Colonic mucosa (tissue), 4 donors: Measurements from ENCODE around the gene DPYSL3. TPM values are rescaled to one million over a fixed set of nuclear protein-coding genes. Genes with fewer than 3 reads are reported as not detected.

ENCODE experiments used
- DNase-seq: peaks from one replicate; pipeline ENCODE4 v3.0.0-alpha.2; 2020
- H3K27ac ChIP-seq: fragments of 200-600 bp; one replicate; pipeline ENCODE4 v1.8.0; 2021
- H3K27me3 ChIP-seq: fragments of 200-600 bp; one replicate; pipeline ENCODE4 v1.8.0; 2021
- H3K36me3 ChIP-seq: fragments of 200-600 bp; one replicate; pipeline ENCODE4 v1.8.0; 2021
- H3K4me1 ChIP-seq: fragments of 200-600 bp; one replicate; pipeline ENCODE4 v1.8.0; 2021; ENCODE audit warnings: mild to moderate bottlenecking
- H3K4me3 ChIP-seq: fragments of 200-600 bp; one replicate; pipeline ENCODE4 v1.8.0; 2021
- H3K9ac ChIP-seq, 2 donors: one replicate each; pipeline ENCODE4 v1.7.0; 2013; ENCODE audit warnings: control low read depth in 2 of 2, low read depth in 2 of 2, low read length in 2 of 2
- H3K9me3 ChIP-seq: fragments of 200-600 bp; one replicate; pipeline ENCODE4 v1.8.0; 2021
- CTCF ChIP-seq: fragments of 200-600 bp; IDR thresholded peaks from one replicate; pipeline ENCODE4 v1.8.0; 2022; ENCODE audit warnings: antibody characterized with exemption, mild to moderate bottlenecking
- intact Hi-C: fragments of 100-400 bp; cut with DNase I; formaldehyde crosslinking; loops from one replicate; pipeline ENCODE4 v1.14.1; 2022
- total RNA-seq, 2 donors: library from RNA; stranded (reverse); fragmentation: NEBNext Ultra II Directional in 1 of 2; extraction: Animal tissue kit (Norgen Biotek cat#: 25700) in 1 of 2; gene quantifications; one replicate each; pipeline ENCODE4 v1.2.1, GENCODE V29; 2021
- donor health status: healthy.
- donor health status: DM: no; HTN: no; CAD: no.
- donor health status: DM: no; HTN: no; CAD: no.

DPYSL3 gene
- total RNA-seq, 2 donors from 2014 or later: 8.8 to 32.2 TPM

DNA sequence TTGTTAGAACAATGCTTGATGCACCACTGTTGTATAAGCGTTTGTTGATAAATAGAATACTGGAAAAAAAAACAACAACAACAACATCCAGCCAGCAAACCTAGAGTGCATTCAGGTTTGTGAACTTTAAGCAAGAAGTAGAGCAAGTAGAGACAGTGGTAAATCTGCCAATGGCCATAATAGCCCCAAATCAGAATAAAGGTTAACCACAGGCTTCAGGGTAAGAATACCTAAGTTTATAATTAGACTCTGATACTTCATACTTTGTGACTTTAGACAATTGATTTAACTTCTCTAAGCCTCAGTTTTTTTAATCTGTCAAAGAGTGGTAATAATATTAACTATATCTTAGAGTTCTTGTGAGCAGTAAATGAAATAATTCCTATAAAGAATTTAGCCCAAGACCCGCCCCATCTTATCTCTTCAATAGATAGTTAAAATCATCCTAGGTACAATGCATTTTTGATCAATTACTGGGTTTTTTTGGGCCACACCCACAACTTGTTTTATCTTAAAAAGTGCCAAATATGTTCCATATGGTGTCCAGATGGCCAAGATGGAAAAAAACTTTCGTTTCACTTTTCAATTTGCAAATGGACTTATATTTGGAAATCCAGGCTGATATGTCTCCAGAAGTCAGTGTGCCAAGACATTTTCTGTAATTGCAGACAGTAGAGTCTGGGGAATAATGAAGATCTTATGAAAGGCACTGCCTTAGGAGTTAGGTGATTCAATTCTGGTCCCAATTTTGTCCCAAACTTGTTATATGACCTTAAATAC lies 24.5 kb upstream of the DPYSL3 start:
- TF ChIP-seq CTCF: no peak
- DNase-seq: no peak
- Histone ChIP-seq H3K9ac (no peak overlapping the region), H3K9me3 (no peaks in the 10 kb centered on the region), H3K36me3 (no peaks in the 10 kb centered on the region), H3K27me3 (no peaks in the 10 kb centered on the region), H3K4me3 (no peak overlapping the region), H3K4me1 (no peaks in the 10 kb centered on the region), H3K27ac (no peak overlapping the region)
- intact Hi-C loops: no loop called here

- Histone ChIP-seq H3K27ac (no peak overlapping the region), H3K9ac (no peak overlapping the region), H3K36me3 (no peaks in the 10 kb centered on the region), H3K4me1 (no peaks in the 10 kb centered on the region), H3K27me3 (no peaks in the 10 kb centered on the region), H3K4me3 (no peak overlapping the region), H3K9me3 (no peaks in the 10 kb centered on the region)
- intact Hi-C loops: no loop called here
- no peak for TF ChIP-seq CTCF
- no peak for DNase-seq
These were observed 22.3 kb upstream of the DPYSL3 start for GRCh38 chr5:147532156-147532555.

GRCh38 chr5:147530530-147531389 lies 20.9 kb upstream of the DPYSL3 start:
- Histone ChIP-seq H3K4me3 (no peak overlapping the region), H3K9ac (no peak overlapping the region), H3K27ac (no peak overlapping the region), H3K9me3 (no peaks in the 10 kb centered on the region), H3K36me3 (no peaks in the 10 kb centered on the region), H3K27me3 (no peaks in the 10 kb centered on the region), H3K4me1 (no peaks in the 10 kb centered on the region)
- intact Hi-C loops: no loop called here
- DNase-seq: no peak
- no peak for TF ChIP-seq CTCF

GRCh38 chr5:147523069-147523468 lies 13.2 kb upstream of the DPYSL3 start:
- no peaks in the 10 kb centered on the region for H3K9me3 ChIP-seq
- H3K27ac ChIP-seq: no peak overlapping the region
- H3K4me1 ChIP-seq: no peaks in the 10 kb centered on the region
- intact Hi-C loops: no loop called here
- no peak overlapping the region for H3K9ac ChIP-seq
- H3K27me3 ChIP-seq: no peaks in the 10 kb centered on the region
- no peak for DNase-seq
- H3K4me3 ChIP-seq: no peak overlapping the region
- TF ChIP-seq CTCF: no peak
- H3K36me3 ChIP-seq: no peaks in the 10 kb centered on the region

- no peak for DNase-seq
- intact Hi-C loops: no loop called here
These were observed 12.6 kb upstream of the DPYSL3 start for GRCh38 chr5:147522435-147522834.

More at GRCh38 chr5:147522435-147522834, 12.6 kb upstream of the DPYSL3 start:
- Histone ChIP-seq H3K36me3 (no peaks in the 10 kb centered on the region), H3K9ac (no peak overlapping the region), H3K9me3 (no peaks in the 10 kb centered on the region), H3K4me1 (no peaks in the 10 kb centered on the region), H3K27me3 (no peaks in the 10 kb centered on the region), H3K27ac (no peak overlapping the region), H3K4me3 (no peak overlapping the region)
- TF ChIP-seq CTCF: no peak
